Measurements from ENCODE around the gene LCE5A.
"Not testable (repeated sequence)": the region's sequence is repeated elsewhere in the genome, so short reads cannot be mapped to it uniquely, and the experiment has no call there.

LCE5A gene

GRCh38 chr1:152517237-152517811 is 6.7 kb downstream of the LCE5A start:
- DNase-seq: no peak

GRCh38 chr1:152519851-152520250 is 9.2 kb downstream of the LCE5A start:
- no peak for DNase-seq

- DNase-seq: no peak
These were observed 10.0 kb downstream of the LCE5A start for GRCh38 chr1:152520561-152521090.

GRCh38 chr1:152525080-152525641 is 14.6 kb downstream of the LCE5A start:
- DNase-seq: no peak

- DNase-seq: no peak
These were observed 22.8 kb downstream of the LCE5A start for GRCh38 chr1:152533327-152533938.

- DNase-seq: no peak
These were observed 25.2 kb downstream of the LCE5A start for GRCh38 chr1:152535774-152536173.

GRCh38 chr1:152537496-152537895 is 26.9 kb downstream of the LCE5A start:
- no peak for DNase-seq

GRCh38 chr1:152539901-152540300 is 29.3 kb downstream of the LCE5A start:
- no peak for DNase-seq

- no peak for DNase-seq
These were observed 33.2 kb downstream of the LCE5A start for GRCh38 chr1:152543820-152544219.

- no peak for DNase-seq
These were observed 36.1 kb downstream of the LCE5A start for GRCh38 chr1:152546704-152547103.

- DNase-seq: not testable (repeated sequence)
These were observed 37.8 kb downstream of the LCE5A start for GRCh38 chr1:152548358-152548757.
